ENCODE results near the gene FRS3.
A peak's percentile ranks its signal among the peaks of the same experiment; 100 is the strongest.

Gene FRS3

GRCh38 chr6:41724586-41725501 lies 54.9 kb downstream of the FRS3 start:
- no peak for DNase-seq

GRCh38 chr6:41724228-41724580 lies 55.5 kb downstream of the FRS3 start:
- no peak for DNase-seq

GRCh38 chr6:41723530-41724227 lies 56.0 kb downstream of the FRS3 start:
- DNase-seq = peak in 1 of 2 donors; percentile 49

- no peak for DNase-seq
Observed at GRCh38 chr6:41722969-41723529, 56.7 kb downstream of the FRS3 start.

- DNase-seq = no peak
Observed at GRCh38 chr6:41721414-41721813, 58.3 kb downstream of the FRS3 start.

GRCh38 chr6:41720783-41721182 lies 58.9 kb downstream of the FRS3 start:
- no peak for DNase-seq

GRCh38 chr6:41720262-41720620 lies 59.5 kb downstream of the FRS3 start:
- DNase-seq = no peak
